ENCODE measurements around the gene OBSL1. TPM values are rescaled to one million over a fixed set of nuclear protein-coding genes. Genes with fewer than 3 reads are reported as not detected.

The OBSL1 gene
- total RNA-seq, 4 donors from 2014 or later, result 47.9 to 72.9 (median 56.5) TPM

DNA sequence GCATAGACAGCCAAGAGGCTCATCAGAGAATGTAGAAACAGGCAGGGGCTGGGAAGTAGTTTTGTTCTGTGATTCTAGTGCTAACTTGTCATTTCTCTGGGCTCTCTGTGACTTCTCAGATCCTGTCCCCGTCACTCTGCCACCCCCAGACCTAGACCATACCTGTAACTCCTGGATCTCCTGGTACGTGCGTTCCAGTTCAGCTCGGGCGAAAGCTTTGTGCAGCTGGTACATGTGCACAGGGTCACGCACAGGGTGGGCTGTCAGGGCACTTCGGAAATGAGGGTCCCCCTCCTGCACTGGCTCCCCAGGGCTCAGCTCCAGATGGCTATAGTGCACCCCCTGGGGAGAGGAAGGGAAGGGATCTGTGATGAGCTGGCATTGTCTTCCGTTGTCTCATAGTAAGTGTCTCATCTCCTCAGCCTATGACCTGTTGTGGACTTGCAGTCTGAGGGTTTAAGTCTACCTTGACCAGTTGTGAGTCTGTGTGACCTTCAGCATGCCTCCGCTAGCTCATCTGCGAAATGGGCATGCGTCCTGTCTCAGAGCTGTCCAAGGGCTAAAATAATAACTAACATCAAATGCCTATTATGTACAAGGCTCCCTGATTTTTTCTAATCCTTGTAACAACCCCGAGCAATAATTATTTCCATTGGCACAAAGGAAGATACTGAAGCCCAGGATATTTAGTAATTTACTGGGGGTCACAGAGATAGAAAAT is 30.4 kb downstream of the OBSL1 start:
- Histone ChIP-seq H3K4me1 (peaks cover 18 to 23% of the 10 kb centered on the region in 2 donors), H3K27ac (no peak overlapping the region), H3K36me3 (peaks cover 0 to 23% of the 10 kb centered on the region in 2 donors), H3K4me3 (no peak overlapping the region), H3K9me3 (no peaks in the 10 kb centered on the region), H3K27me3 (no peaks in the 10 kb centered on the region)
- intact Hi-C loops (cut with DNase I; ENCODE audit: low total_unique reads), result loop anchor here (1.0 to 5.0 kb wide), 2 partner anchors 101 to 154 kb away; partner anchors contain the start of gene DNPEP
- ATAC-seq (no peak), DNase-seq (no peak)
- in situ Hi-C loops (cut with MboI; ENCODE audit: low sequenced_read_pairs in 4 of 4), result loop anchor here in 1 of 4 donors (25.0 kb wide), 1 partner anchor 254 kb away; the partner anchor contains the start of gene DNAJB2
- TF ChIP-seq, protein P1, sequence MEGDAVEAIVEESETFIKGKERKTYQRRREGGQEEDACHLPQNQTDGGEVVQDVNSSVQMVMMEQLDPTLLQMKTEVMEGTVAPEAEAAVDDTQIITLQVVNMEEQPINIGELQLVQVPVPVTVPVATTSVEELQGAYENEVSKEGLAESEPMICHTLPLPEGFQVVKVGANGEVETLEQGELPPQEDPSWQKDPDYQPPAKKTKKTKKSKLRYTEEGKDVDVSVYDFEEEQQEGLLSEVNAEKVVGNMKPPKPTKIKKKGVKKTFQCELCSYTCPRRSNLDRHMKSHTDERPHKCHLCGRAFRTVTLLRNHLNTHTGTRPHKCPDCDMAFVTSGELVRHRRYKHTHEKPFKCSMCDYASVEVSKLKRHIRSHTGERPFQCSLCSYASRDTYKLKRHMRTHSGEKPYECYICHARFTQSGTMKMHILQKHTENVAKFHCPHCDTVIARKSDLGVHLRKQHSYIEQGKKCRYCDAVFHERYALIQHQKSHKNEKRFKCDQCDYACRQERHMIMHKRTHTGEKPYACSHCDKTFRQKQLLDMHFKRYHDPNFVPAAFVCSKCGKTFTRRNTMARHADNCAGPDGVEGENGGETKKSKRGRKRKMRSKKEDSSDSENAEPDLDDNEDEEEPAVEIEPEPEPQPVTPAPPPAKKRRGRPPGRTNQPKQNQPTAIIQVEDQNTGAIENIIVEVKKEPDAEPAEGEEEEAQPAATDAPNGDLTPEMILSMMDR (IDR thresholded peaks at IDR 0.05 in 4 of 5, conservative IDR thresholded peaks at IDR 0.05 in 1 of 5), result no peak
- no peak for TF ChIP-seq POLR2A (IDR thresholded peaks at IDR 0.05)

DNA sequence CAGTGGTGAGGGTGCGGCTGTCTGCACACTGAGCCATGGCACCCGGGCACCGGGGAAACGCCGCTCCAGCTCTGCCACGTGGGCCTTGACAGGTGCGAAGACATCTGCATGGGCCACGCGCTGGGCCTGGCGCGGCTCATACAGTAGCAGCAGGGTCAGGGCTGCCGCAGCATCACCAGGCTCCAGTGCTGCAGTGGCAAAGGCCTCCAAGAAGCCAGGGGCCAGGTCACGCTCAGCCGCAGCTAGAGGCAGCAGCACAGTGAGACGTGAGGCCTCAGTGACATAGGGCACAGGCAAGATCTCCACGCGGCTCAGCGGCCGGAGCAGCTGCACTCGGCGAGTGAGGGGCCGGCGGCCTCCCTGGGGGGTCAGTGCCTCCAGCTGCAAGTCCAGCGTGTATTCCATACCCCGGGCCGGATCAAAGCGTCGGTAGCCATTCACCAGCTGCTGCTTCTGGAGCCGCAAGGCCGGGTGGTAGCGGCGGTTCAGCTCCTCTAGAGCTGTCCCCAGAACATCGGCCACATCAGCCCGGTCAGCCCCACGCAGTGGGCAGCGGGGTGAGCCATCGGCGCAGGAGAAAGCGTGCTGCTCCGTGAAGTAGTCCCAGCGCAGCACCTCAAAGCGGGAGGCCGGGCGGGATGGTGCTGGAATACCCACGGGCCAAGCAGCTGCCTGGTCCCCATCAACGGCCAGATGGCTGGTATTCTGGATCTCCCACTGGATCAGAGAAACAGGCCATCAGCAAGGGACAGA is 31.2 kb downstream of the OBSL1 start:
- Histone ChIP-seq H3K27me3 (no peaks in the 10 kb centered on the region), H3K9me3 (no peaks in the 10 kb centered on the region), H3K4me3 (no peak overlapping the region), H3K27ac (no peak overlapping the region), H3K36me3 (peaks cover 0 to 23% of the 10 kb centered on the region in 2 donors), H3K4me1 (peaks cover 18 to 23% of the 10 kb centered on the region in 2 donors)
- DNase-seq (no peak), ATAC-seq (no peak)
- in situ Hi-C loops (cut with MboI; ENCODE audit: low sequenced_read_pairs in 4 of 4) (loop anchor here in 2 of 4 donors (10.0 to 25.0 kb wide), 2 partner anchors 105 to 253 kb away; partner anchors contain the start of gene DNAJB2 (in 1 of the 2)), intact Hi-C loops (cut with DNase I; ENCODE audit: low total_unique reads) (loop anchor here (5.0 to 10.0 kb wide), 2 partner anchors 153 to 245 kb away; partner anchors contain the start of gene DNPEP)
- TF ChIP-seq, protein P1 (IDR thresholded peaks at IDR 0.05 in 4 of 5, conservative IDR thresholded peaks at IDR 0.05 in 1 of 5), result no peak
- TF ChIP-seq POLR2A (IDR thresholded peaks at IDR 0.05), result no peak

DNA sequence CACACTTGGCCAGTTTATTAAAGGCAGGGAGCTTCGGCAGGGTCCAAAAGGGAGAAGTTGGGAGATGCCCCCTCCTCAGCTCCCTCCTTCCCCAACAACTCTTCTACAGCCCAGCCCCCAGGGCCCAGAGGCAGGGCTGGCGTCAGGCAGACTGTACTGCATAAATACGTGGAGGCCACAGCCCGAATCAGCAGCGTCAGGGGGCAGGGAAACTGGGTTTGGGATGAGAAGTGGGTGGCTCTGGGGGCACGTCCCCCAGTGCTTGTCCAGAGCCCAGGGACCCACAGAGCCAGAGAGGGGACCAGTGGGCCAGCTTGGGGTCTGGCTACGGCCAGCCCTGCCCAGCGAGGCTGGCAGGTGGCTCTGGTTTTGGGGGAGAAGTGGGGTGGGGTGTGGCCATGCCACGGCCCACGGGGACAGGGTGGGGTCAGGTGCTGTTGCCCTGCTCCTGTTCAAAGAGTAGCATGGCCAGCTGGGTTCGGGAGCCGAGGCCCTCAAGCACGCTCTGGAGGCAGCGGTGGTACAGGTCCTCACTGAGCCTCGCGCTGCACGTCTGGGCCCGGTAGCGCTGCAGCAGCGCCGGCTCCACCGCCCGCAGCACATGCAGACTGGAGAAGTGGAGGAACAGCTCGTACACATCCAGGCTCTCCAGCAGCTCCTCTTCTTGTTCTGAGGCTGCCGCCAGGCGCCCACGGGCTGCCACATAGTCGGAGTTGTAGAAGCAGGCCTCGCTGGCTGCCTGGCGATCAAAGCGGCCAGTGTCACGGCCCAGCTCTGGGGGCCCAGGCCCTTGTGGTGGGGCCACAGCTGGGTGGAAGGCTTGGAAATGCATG is 32.2 kb downstream of the OBSL1 start:
- Histone ChIP-seq H3K36me3 (peaks cover 0 to 23% of the 10 kb centered on the region in 2 donors), H3K27me3 (no peaks in the 10 kb centered on the region), H3K4me3 (no peak overlapping the region), H3K9me3 (no peaks in the 10 kb centered on the region), H3K27ac (no peak overlapping the region), H3K4me1 (peaks cover 13 to 23% of the 10 kb centered on the region in 2 donors)
- intact Hi-C loops (cut with DNase I; ENCODE audit: low total_unique reads), result loop anchor here (10.0 kb wide), 1 partner anchor 244 kb away; no protein-coding TSS in a partner anchor
- TF ChIP-seq, protein P1 (IDR thresholded peaks at IDR 0.05 in 4 of 5, conservative IDR thresholded peaks at IDR 0.05 in 1 of 5), result no peak
- TF ChIP-seq POLR2A (IDR thresholded peaks at IDR 0.05), result no peak
- DNase-seq, result no peak
- in situ Hi-C loops (cut with MboI; ENCODE audit: low sequenced_read_pairs in 4 of 4), result loop anchor here in 2 of 4 donors (10.0 to 25.0 kb wide), 2 partner anchors 106 to 252 kb away; partner anchors contain the start of gene DNAJB2 (in 1 of the 2)
- ATAC-seq, result no peak

DNA sequence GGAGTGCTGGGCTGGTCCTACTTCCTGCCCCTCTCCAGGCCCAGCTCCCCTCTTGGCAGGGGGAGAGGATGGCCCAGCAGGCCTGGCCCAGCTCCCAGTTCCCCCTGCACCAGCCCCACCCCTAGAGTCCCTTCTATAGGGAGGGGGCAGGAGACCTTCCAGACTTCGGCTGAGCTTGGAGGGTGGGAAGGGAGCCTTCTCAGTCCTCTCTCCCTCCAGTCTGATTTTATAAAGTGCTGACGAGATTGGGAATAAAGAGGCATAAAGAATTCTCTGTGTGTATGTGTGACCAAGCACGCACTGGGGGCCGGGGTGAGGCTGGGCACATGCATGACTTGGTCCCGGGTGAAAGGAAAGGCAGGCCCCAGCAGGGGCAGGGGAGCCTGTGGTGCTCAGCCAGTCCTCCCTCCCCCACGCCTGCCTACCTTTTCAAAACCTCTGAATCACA is 32.8 kb downstream of the OBSL1 start:
- Histone ChIP-seq H3K36me3 (peaks cover 0 to 23% of the 10 kb centered on the region in 2 donors), H3K27me3 (no peaks in the 10 kb centered on the region), H3K4me3 (no peak overlapping the region), H3K4me1 (peaks cover 10 to 19% of the 10 kb centered on the region in 2 donors), H3K9me3 (no peaks in the 10 kb centered on the region), H3K27ac (no peak overlapping the region)
- ATAC-seq (no peak), DNase-seq (no peak)
- intact Hi-C loops (cut with DNase I; ENCODE audit: low total_unique reads) (loop anchor here (10.0 kb wide), 1 partner anchor 244 kb away; no protein-coding TSS in a partner anchor), in situ Hi-C loops (cut with MboI; ENCODE audit: low sequenced_read_pairs in 4 of 4) (loop anchor here in 2 of 4 donors (10.0 to 25.0 kb wide), 2 partner anchors 106 to 251 kb away; partner anchors contain the start of gene DNAJB2 (in 1 of the 2))
- TF ChIP-seq, protein P1 (IDR thresholded peaks at IDR 0.05 in 4 of 5, conservative IDR thresholded peaks at IDR 0.05 in 1 of 5), result no peak
- no peak for TF ChIP-seq POLR2A (IDR thresholded peaks at IDR 0.05)

Measured in gastrocnemius medialis (tissue), 4 donors.